Ishikawa (cell line): Measurements from ENCODE around the gene PNPLA2.
A peak's percentile ranks its signal among the peaks of the same experiment; 100 is the strongest.

ENCODE experiments used
- CEBPB ChIP-seq: IDR thresholded peaks from 2 replicates; pipeline ENCODE4 v1.6.1; 2012
- CREB1 ChIP-seq: IDR thresholded peaks from 2 replicates; pipeline ENCODE4 v1.6.1; 2012; ENCODE audit warnings: low read depth
- EGR1 ChIP-seq: IDR thresholded peaks from 2 replicates; pipeline ENCODE4 v1.6.1; 2012
- EP300 ChIP-seq: IDR thresholded peaks from 2 replicates; pipeline ENCODE4 v1.6.1; 2012; ENCODE audit warnings: borderline replicate concordance
- FOXM1 ChIP-seq: IDR thresholded peaks from 2 replicates; pipeline ENCODE4 v1.6.1; 2012; ENCODE audit warnings: low read depth, borderline replicate concordance
- MAX ChIP-seq: IDR thresholded peaks from 2 replicates; pipeline ENCODE4 v1.6.1; 2012
- NFIC ChIP-seq: IDR thresholded peaks from 2 replicates; pipeline ENCODE4 v1.6.1; 2012
- RAD21 ChIP-seq: IDR thresholded peaks from 2 replicates; pipeline ENCODE4 v1.6.1; 2012; ENCODE audit warnings: low read depth
- REST ChIP-seq: IDR thresholded peaks from 2 replicates; pipeline ENCODE4 v1.6.1; 2012; ENCODE audit warnings: low read depth, mild to moderate bottlenecking
- TAF1 ChIP-seq: IDR thresholded peaks from 2 replicates; pipeline ENCODE4 v1.6.1; 2012; ENCODE audit warnings: low read depth, mild to moderate bottlenecking
- TCF12 ChIP-seq: IDR thresholded peaks from 2 replicates; pipeline ENCODE4 v1.6.1; 2012; ENCODE audit warnings: low read depth
- TEAD4 ChIP-seq: IDR thresholded peaks from 2 replicates; pipeline ENCODE4 v1.6.1; 2012
- USF1 ChIP-seq: IDR thresholded peaks from 2 replicates; pipeline ENCODE4 v1.6.1; 2012
- YY1 ChIP-seq: IDR thresholded peaks from 2 replicates; pipeline ENCODE4 v1.6.1; 2012; ENCODE audit warnings: low read depth
- ZBTB7A ChIP-seq: IDR thresholded peaks from 2 replicates; pipeline ENCODE4 v1.6.1; 2012; ENCODE audit warnings: low read depth

PNPLA2 gene

GRCh38 chr11:849104-849824 is 30.6 kb downstream of the PNPLA2 start:
- TF ChIP-seq FOXM1, result no peak
- TF ChIP-seq ZBTB7A, result peak; percentile 77

- TF ChIP-seq CREB1, result no peak
- TF ChIP-seq RAD21, result no peak
- no peak for TF ChIP-seq TCF12
- TF ChIP-seq USF1, result no peak
- no peak for TF ChIP-seq CEBPB
- no peak for TF ChIP-seq FOXM1
Measured at GRCh38 chr11:849951-850774, 31.4 kb downstream of the PNPLA2 start.

- no peak for TF ChIP-seq CEBPB
- TF ChIP-seq CREB1, result no peak
- TF ChIP-seq RAD21, result peak; percentile 41; the same call in 1 of the 2 replicates
- no peak for TF ChIP-seq YY1
Measured at GRCh38 chr11:850775-851763, 32.4 kb downstream of the PNPLA2 start.

GRCh38 chr11:852762-853161 is 34.0 kb downstream of the PNPLA2 start:
- TF ChIP-seq EP300 (no peak), CREB1 (no peak), ZBTB7A (no peak), REST (no peak), USF1 (no peak), YY1 (no peak), TCF12 (no peak), RAD21 (no peak), NFIC (no peak)

- TF ChIP-seq TCF12 (no peak), NFIC (no peak), YY1 (no peak), ZBTB7A (no peak), EGR1 (no peak), CEBPB (no peak), USF1 (no peak), FOXM1 (no peak), CREB1 (no peak), TAF1 (no peak), TEAD4 (no peak), EP300 (no peak), MAX (no peak), REST (no peak), RAD21 (no peak)
Measured at GRCh38 chr11:853682-854448, 35.2 kb downstream of the PNPLA2 start.
